ENCODE data around the gene ELP5. TPM values are rescaled to one million over a fixed set of nuclear protein-coding genes. Genes with fewer than 3 reads are reported as not detected.

ELP5 gene
- total and polyA plus RNA-seq, 2 experiments from 2014 or later = 38.3 to 41.4 TPM

- TF ChIP-seq ZNF462 (CRISPR knock-in tag; IDR thresholded peaks at IDR 0.05) (no peak), CTCF (conservative IDR thresholded peaks at IDR 0.05; ENCODE audit: low read depth in 2 of 2) (no peak), ZNF331 (CRISPR knock-in tag; IDR thresholded peaks at IDR 0.05; ENCODE audit: low read depth) (no peak), ETS1 (IDR thresholded peaks at IDR 0.05) (no peak), EZH2 (IDR thresholded peaks at IDR 0.05; ENCODE audit: low read depth, unreplicated experiment) (no peak), JUNB (IDR thresholded peaks at IDR 0.05; ENCODE audit: unreplicated experiment) (no peak), REST (IDR thresholded peaks at IDR 0.05; ENCODE audit: unreplicated experiment) (no peak), STAT1 (IDR thresholded peaks at IDR 0.05; ENCODE audit: unreplicated experiment) (no peak)
These were observed 33.7 kb downstream of the ELP5 start (continued) for GRCh38 chr17:7285679-7286078.

All from GM23338 (cell line).